Endothelial cell of umbilical vein (primary cell): ENCODE results near the gene RTKN2. TPM values are rescaled to one million over a fixed set of nuclear protein-coding genes. Genes with fewer than 3 reads are reported as not detected.

Source experiments
- BruUV-seq: library from RNA; stranded (reverse); fragments of 400-500 nt; replicated peaks from 2 replicates; lab custom pipeline; 2021; lab: Mats Ljungman, UMichigan
- CTCF ChIA-PET: fragments of 300-600, 350-600 bp; sonication (Branson Sonifier 250); formaldehyde crosslinking; loops from one replicate; lab custom pipeline; 2021; ENCODE audit warnings: antibody characterized with exemption, inconsistent platforms; lab: Charles Lee
- POLR2A ChIA-PET: fragments of 300-600, 350-600 bp; sonication (Branson Sonifier 250); formaldehyde crosslinking; loops from one replicate; lab custom pipeline; 2021; ENCODE audit warnings: antibody characterized with exemption, inconsistent platforms; lab: Charles Lee
- DNase-seq: peaks from one replicate; pipeline ENCODE4 v3.0.0-alpha.2; 2011; ENCODE audit warnings: low read depth, low spot score
- FAIRE-seq: peaks from 2 replicates; lab custom pipeline; 2011; peaks lifted over from hg19 to GRCh38; lab: Jason Lieb, UNC
- H2AFZ ChIP-seq: 2 replicates; pipeline ENCODE4 v1.6.0; 2012; ENCODE audit warnings: low read depth, low read length, control low read depth, inconsistent platforms
- H3K27ac ChIP-seq: 2 replicates; pipeline ENCODE4 v1.5.1; 2011; ENCODE audit warnings: low read depth, mild to moderate bottlenecking, control low read depth, low read length, moderate library complexity; ENCODE audit not compliant: insufficient read depth
- H3K27me3 ChIP-seq, 2 experiments: 2 replicates each; pipeline versions ENCODE4 v1.6.0 to v1.6.1; 2011; ENCODE audit warnings: low read length in 2 of 2, mixed read lengths in 1 of 2; ENCODE audit not compliant: control insufficient read depth in 2 of 2, insufficient read depth in 2 of 2
- H3K36me3 ChIP-seq, 2 experiments: 2 replicates in 1 of 2; 3 replicates in 1 of 2; pipeline ENCODE4 v1.5.1; 2011; ENCODE audit warnings: low read length in 2 of 2, mild to moderate bottlenecking in 1 of 2, moderate library complexity in 1 of 2; ENCODE audit not compliant: control insufficient read depth in 2 of 2, insufficient read depth in 2 of 2; ENCODE audit errors: extremely low read depth in 1 of 2
- H3K4me1 ChIP-seq: 3 replicates; pipeline ENCODE4 v1.5.1; 2011; ENCODE audit warnings: mild to moderate bottlenecking, low read length; ENCODE audit not compliant: control insufficient read depth, insufficient read depth; ENCODE audit errors: extremely low read depth
- H3K4me2 ChIP-seq: 2 replicates; pipeline ENCODE4 v1.6.1; 2011; ENCODE audit warnings: low read length, control low read depth, mixed read lengths; ENCODE audit not compliant: insufficient read depth
- H3K4me3 ChIP-seq, 3 experiments: fragments of 200-600 bp in 1 of 3; sonication (generic), shearing (Covaris generic) in 1 of 3; replicated peaks in 1 of 3; 2 replicates each; pipeline ENCODE4 v1.5.1; 2011 to 2016; ENCODE audit warnings: control low read depth in 3 of 3, low read length in 3 of 3, mild to moderate bottlenecking in 2 of 3, inconsistent platforms in 1 of 3, low read depth in 1 of 3, moderate library complexity in 1 of 3; ENCODE audit not compliant: insufficient read depth in 1 of 3
- H3K79me2 ChIP-seq: 2 replicates; pipeline ENCODE4 v1.6.0; 2012; ENCODE audit warnings: low read length, inconsistent platforms; ENCODE audit not compliant: control insufficient read depth, insufficient read depth
- H3K9ac ChIP-seq: replicated peaks from 2 replicates; pipeline ENCODE3; 2011; ENCODE audit warnings: low read length, control low read depth; ENCODE audit not compliant: insufficient read depth; ENCODE audit errors: extremely low read depth
- H3K9me1 ChIP-seq: replicated peaks from 3 replicates; pipeline ENCODE4 v1.6.0; 2011; ENCODE audit warnings: mild to moderate bottlenecking, low read length; ENCODE audit not compliant: control insufficient read depth, insufficient read depth; ENCODE audit errors: extremely low read depth
- H3K9me3 ChIP-seq: replicated peaks from 2 replicates; pipeline ENCODE4 v1.5.1; 2012; ENCODE audit warnings: low read length, inconsistent platforms; ENCODE audit not compliant: control insufficient read depth, insufficient read depth
- H4K20me1 ChIP-seq: replicated peaks from 2 replicates; pipeline ENCODE3; 2011; ENCODE audit warnings: mild to moderate bottlenecking, low read length; ENCODE audit not compliant: control insufficient read depth, insufficient read depth; ENCODE audit errors: extremely low read depth
- CTCF ChIP-seq, 2 donors: IDR thresholded peaks; 1 replicate in 1 of 2; 2 replicates in 1 of 2; pipeline ENCODE4 v1.5.1; 2011; ENCODE audit warnings: low read length in 2 of 2, mild to moderate bottlenecking in 2 of 2, moderate library complexity in 2 of 2, control low read depth in 1 of 2, inconsistent platforms in 1 of 2, low read depth in 1 of 2; ENCODE audit not compliant: insufficient read depth in 1 of 2; ENCODE audit errors: extremely low read depth in 1 of 2
- FOS ChIP-seq: IDR thresholded peaks from 2 replicates; pipeline ENCODE4 v1.6.1; 2011; ENCODE audit warnings: mild to moderate bottlenecking, low read length, moderate library complexity, borderline replicate concordance; ENCODE audit not compliant: insufficient read depth
- MAX ChIP-seq: IDR thresholded peaks from 2 replicates; pipeline ENCODE4 v1.6.1; 2011; ENCODE audit not compliant: insufficient read depth, insufficient read length
- dilution Hi-C: fragments of 300-500 bp; cut with MboI; formaldehyde crosslinking; loops from one replicate; pipeline ENCODE4 v1.15.0; 2019; ENCODE audit warnings: low sequenced_read_pairs; ENCODE audit not compliant: extremely low pct_ligation_motif_present
- intact Hi-C: fragments of 100-400 bp; cut with micrococcal nuclease; formaldehyde crosslinking; loops from one replicate; pipeline ENCODE4 v1.10.0; 2022
- polyA plus RNA-seq, 4 experiments: library from polyadenylated mRNA; depleted of rRNA in 3 of 4; stranded (reverse) in 3 of 4; unstranded in 1 of 4; fragments of >200 nt; gene quantifications; 2 replicates each; pipeline versions ENCODE4 v1.2.1 to v1.2.3, GENCODE V29; 2011 to 2012; ENCODE audit warnings: missing spikeins in 1 of 4
- total RNA-seq: library from RNA; stranded (reverse); gene quantifications from 2 replicates; pipeline ENCODE4 v1.2.3, GENCODE V29; 2021

RTKN2 gene
- total and polyA plus RNA-seq, 2 donors (not counting 3 experiments of a cell fraction or from before 2014, with no cell fraction given) = 0.65 to 4.8 TPM

GRCh38 chr10:62185919-62186692, 82.5 kb downstream of the RTKN2 start:
- Histone ChIP-seq H4K20me1 (no peaks in the 10 kb centered on the region), H3K4me2 (no peak overlapping the region), H3K4me3 (no peak overlapping the region), H3K9me1 (no peaks in the 10 kb centered on the region), H3K4me1 (no peaks in the 10 kb centered on the region), H3K9ac (no peak overlapping the region), H3K27me3 (no peaks in the 10 kb centered on the region), H3K36me3 (no peaks in the 10 kb centered on the region), H3K27ac (no peak overlapping the region), H2AFZ (no peak overlapping the region), H3K9me3 (no peaks in the 10 kb centered on the region), H3K79me2 (no peaks in the 10 kb centered on the region)
- FAIRE-seq = no peak
- ChIA-PET POLR2A (no interaction called here), CTCF (interaction anchor here (0.8 to 2.2 kb wide), 2 partner anchors 13 to 59 kb away, joined by 3 to 5 read pairs; no protein-coding TSS in a partner anchor)
- intact Hi-C loops (no loop called here), dilution Hi-C loops (no loop called here)
- TF ChIP-seq FOS = no peak
- DNase-seq = no peak
- no TSS peak for BruUV-seq

- no peak overlapping the region for H2AFZ ChIP-seq
- ChIA-PET CTCF (interaction anchor here (1.0 to 2.2 kb wide), 2 partner anchors 11 to 61 kb away, joined by 3 to 5 read pairs; no protein-coding TSS in a partner anchor), POLR2A (no interaction called here)
- FAIRE-seq = no peak
- H3K9me3 ChIP-seq = no peaks in the 10 kb centered on the region
- no peak overlapping the region for H3K27ac ChIP-seq
- dilution Hi-C loops = no loop called here
- intact Hi-C loops = no loop called here
- no peak overlapping the region for H3K9ac ChIP-seq
- no peaks in the 10 kb centered on the region for H3K36me3 ChIP-seq
- no peak for DNase-seq
- no peak for TF ChIP-seq CTCF (IDR thresholded peaks at IDR 0.05; ENCODE audit: extremely low read depth in 1 of 2, insufficient read depth in 1 of 2, low read depth in 1 of 2, low read length in 2 of 2)
- TF ChIP-seq MAX = no peak
- H3K27me3 ChIP-seq = no peaks in the 10 kb centered on the region
- H4K20me1 ChIP-seq = no peaks in the 10 kb centered on the region
- H3K4me1 ChIP-seq = no peaks in the 10 kb centered on the region
- no peak overlapping the region for H3K4me3 ChIP-seq
- H3K4me2 ChIP-seq = no peak overlapping the region
- no TSS peak for BruUV-seq
- H3K79me2 ChIP-seq = no peaks in the 10 kb centered on the region
- no peaks in the 10 kb centered on the region for H3K9me1 ChIP-seq
Observed at GRCh38 chr10:62183857-62184795, 84.5 kb downstream of the RTKN2 start.
